HG02840 (cell line): ENCODE measurements around the gene PTGIS.

Source experiments
- ATAC-seq: cut with Tn5 transposase; IDR thresholded peaks from one replicate; pipeline ENCODE4 v1.9.1; 2021; ENCODE audit warnings: mild to moderate bottlenecking, moderate library complexity, moderate number of reproducible peaks; ENCODE audit not compliant: unreplicated experiment, low FRiP score

The PTGIS gene

GRCh38 chr20:49534255-49534712 is 33.7 kb downstream of the PTGIS start:
- no peak for ATAC-seq

- no peak for ATAC-seq
Measured at GRCh38 chr20:49532285-49532946, 35.5 kb downstream of the PTGIS start.

DNA sequence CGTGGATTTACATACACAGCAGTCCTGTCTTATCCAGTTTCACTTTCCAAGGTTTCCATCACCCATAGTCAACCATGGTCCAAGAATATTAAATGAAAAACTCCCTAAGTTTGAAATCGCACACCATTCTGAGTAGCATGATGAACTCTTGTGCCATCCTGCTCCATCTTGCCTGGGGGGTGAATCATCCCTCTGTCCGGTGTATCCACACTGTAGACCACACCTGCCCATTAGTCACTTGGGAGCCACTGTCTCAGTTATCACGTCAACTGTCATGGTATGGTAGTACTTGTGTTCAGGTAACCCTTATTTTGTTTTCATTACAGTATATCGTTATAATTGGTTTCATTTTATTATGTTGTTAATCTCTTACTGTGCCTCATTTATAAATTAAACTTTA is 38.5 kb downstream of the PTGIS start:
- ATAC-seq = no peak

DNA sequence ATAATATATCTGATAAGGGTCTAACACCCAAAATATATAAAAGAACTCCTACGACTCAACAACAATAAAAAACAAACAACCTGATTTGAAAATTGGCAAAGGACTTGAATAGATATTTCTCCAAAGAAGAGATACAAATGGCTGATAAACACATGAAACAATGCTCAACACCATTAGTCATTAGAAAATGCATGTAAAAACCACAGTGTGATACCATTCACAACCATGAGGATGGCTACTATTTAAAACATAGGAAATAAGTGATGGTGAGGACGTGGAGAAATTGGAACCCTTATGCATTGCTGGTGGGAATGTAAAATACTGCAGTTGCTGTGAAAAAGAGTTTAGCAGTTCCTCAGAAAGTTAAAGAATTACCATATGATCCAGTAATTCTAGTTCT is 41.4 kb downstream of the PTGIS start:
- no peak for ATAC-seq

- no peak for ATAC-seq
Measured at GRCh38 chr20:49526056-49526455, 41.9 kb downstream of the PTGIS start.

DNA sequence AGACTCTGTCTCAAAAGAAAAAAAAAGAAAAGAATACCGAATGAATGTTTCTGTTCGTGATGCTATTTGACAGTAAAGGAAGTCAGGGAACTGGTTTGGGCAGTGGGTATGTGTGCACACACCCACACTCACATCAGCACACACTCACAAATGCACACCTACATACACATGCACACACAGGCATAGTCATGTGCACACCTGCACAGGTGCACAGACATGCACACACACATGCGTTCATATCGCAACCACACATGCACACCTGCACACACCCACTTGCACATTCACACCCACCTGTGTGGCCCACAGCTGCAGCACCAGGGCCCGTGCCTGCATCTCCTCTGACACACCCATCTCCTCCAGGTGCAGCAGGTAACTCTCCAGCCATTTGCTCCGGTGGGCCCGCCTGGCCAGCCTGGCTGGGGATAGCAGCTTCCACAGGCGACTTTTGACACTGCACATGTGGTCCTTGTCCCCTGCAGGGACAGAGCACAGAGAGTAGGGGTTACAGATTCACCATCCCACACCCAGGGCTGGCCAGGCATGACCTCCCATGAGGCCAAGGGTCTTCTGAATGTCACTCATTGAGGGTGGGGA is 44.1 kb downstream of the PTGIS start:
- ATAC-seq = no peak

- no peak for ATAC-seq
Measured at GRCh38 chr20:49521356-49521755, 46.6 kb downstream of the PTGIS start.

- no peak for ATAC-seq
Measured at GRCh38 chr20:49519777-49520359, 48.1 kb downstream of the PTGIS start.

- ATAC-seq = no peak
Measured at GRCh38 chr20:49519212-49519712, 48.7 kb downstream of the PTGIS start.

GRCh38 chr20:49518576-49518975 is 49.4 kb downstream of the PTGIS start:
- ATAC-seq = no peak

DNA sequence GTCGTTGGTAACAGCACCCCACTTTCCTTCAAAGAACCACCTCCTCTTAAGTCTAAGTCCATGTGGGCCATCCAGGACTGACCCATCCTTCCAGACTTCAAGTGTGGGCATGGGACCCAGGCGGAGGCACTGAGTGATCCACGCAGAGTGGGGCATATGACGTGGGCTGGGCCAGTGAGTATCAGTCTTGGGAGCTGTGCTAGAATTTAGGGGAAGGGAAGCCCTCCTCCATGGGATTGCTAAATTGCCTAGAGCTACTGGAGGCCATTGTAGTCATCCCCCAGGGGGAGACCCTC is 50.2 kb downstream of the PTGIS start:
- ATAC-seq = no peak

DNA sequence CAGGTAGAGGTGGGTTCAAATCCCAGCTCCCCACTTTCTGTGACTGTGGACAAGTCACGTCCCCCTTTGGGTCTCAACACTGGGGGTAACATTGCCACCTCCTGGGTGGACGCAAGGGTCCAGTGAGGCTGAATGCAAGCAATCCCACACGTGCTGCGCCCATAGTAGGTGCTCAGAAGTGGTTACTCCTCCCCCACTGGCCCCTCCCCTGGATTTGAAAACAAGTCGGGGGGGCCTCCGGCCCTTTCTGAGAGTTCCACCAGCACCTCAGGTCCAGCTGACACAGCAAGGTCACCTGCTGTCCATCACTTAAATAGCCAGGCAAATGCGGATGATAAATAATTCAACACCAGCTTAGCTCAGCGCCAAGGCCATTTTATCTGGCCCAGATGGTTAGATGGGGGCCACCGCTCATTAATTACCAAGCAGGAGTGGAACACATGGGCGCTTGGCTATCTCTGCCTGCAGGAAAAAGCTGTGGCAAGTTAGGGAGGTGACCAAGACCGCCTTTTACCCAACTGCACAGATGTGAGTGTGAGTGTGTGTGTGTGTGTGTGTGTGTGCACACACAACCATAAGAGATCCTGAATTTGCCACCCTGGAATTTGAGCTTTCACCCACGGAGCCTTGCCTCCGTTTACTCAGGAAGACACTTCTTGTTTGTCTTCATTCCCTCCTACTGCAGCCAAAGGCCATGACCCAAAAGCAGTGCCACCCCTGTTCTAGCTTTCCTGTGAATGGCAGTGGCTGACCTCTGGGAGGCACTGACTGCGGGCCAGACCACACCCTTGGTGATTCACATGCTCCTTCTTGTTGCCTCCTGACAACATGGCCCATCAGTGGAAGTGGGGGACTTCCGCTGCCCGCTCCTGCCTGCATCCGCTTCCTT is 50.8 kb downstream of the PTGIS start:
- no peak for ATAC-seq

DNA sequence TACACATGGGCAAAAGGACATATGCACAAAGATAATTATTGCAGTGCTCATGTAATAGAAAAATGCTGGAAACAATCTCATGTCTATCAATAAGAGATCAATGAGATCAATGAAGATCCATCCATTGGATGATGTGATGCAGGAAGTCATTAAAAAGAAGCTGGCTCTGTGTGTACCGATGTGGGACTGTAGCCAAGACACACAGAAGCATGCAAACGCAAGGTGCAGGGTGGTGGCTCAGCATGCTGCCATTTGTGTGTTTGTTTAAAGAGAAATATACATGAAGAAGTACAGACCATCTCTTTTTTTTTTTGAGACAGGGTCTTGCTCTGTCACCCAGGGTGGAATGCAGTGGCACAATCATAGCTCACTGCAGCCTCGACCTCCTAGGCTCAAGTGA is 52.4 kb downstream of the PTGIS start:
- ATAC-seq = no peak

DNA sequence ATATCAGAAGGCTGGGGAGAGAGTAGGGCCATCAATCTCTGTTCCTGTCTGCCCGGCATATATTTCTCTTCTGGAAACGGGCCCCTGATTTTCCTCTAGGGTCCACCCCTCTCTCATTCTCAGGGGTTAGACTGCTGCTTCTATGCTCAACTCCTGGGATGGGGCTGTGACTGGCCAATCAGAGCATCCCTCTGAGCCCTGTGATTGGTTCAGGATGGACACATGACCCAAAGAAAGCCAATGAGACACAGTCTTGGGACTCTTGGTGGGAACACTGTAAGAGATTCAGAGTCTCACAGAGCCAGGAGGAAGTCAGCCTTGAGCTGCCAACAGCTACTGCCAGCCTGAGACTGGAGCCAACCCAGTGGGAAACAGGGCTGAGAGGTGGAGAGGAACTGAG is 54.4 kb downstream of the PTGIS start:
- ATAC-seq = no peak

GRCh38 chr20:49513009-49513408 is 54.9 kb downstream of the PTGIS start:
- no peak for ATAC-seq

DNA sequence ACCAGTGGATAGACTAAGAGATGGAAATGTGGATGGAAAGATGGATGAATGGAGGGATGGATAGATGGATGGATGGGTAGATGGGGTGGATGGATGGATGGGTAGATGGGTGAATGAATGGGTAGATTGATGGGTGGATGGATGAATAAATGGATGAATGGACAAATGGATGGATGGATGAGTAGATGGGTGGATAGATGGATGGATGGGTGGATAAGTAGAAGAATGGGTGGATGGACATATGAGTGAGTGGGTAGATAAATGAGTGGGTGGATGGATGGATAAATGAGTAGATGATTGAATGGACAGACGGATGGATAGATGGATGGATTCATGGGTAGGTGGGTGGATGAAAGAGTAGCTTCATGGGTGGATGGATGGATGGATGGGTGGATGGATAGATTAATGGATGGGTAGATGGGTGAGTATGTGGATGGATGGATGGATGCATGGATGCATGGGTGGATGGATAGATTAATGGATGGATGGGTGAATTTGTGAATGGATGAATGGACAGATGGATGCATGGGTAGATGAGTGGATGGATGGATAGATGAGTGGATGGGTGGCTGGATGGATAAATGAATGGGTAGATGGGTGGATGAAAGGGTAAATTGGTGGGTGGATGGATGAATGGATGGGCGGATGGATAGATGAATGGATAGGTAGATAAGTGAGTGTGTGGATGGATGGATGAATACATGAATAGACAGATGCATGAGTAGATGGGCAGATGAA is 56.0 kb downstream of the PTGIS start:
- no peak for ATAC-seq

DNA sequence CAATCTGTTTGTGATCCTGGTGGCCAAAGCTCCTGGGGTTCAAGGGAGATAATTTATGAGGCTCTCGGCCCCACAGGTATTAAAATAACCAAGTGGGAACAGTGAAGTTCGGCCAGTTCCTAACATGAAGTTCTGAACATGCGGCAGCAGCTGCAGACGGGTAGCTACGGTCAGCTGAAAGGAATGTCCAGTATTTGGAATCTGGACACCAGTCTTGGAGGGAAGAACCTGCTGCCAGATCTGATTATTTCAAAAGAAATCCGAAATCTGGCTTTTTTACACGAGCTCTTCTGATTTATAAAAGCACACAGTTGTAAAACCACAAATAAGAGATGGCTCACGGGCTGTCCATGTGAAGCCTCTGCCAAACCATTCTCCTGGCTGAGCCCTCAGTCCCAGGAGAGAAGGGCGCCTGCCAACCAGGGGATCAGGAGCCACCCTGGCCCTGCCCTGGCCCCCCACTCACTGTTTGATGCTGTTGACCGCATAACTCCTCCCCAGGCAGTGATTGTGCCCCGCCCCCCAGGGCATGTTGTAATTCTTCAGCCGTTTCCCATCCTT is 57.3 kb downstream of the PTGIS start:
- ATAC-seq = no peak

GRCh38 chr20:49508435-49509199 is 59.3 kb downstream of the PTGIS start:
- ATAC-seq = no peak

DNA sequence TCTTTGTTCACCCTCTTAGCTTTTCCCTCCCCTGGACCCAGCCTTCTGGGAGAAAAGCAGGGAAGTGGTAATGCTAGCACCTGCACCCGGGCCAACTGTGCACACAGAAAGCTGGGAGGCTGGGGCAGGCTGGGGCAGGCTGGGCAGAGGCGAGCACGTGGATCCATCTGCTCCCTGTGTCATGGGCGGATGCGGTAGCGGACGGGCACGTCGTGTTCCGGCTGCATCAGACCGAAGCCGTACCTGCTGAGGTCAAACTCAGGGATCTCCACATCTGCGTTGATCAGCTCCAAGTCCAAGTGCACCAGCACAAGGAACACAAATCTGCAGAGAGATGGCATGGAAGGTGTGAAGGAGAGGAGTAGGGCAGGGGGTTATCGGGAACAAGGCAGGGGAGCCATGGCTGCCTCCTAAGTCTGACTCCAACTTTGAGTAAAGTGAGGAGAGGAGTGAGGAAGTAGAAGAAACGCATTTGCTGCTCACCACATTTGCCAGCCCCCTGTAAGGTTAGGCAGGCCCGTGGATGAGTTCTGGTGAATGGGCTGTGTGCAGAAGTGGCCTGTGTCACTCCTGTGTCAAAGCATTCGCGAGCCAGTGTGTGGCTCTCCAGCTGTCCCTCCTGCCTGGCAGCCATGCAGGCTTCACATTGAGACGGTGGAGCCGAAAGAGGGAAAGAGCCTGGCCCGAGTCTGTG is 60.0 kb downstream of the PTGIS start:
- no peak for ATAC-seq
